Activated CD4-positive, alpha-beta T cell treated with anti-CD3 and anti-CD28 coated beads, Interleukin-10, Interleukin-2, amounts not matched to agents 100 ng/mL and 50 ng/mL, durations not matched to agents 16 hours and 8 hours (primary cell): ENCODE data around the gene CCR6.
"Not testable (repeated sequence)": the region's sequence is repeated elsewhere in the genome, so short reads cannot be mapped to it uniquely, and the experiment has no call there.

ENCODE experiments used
- DNase-seq: peaks from one replicate; pipeline ENCODE4 v3.0.0-alpha.2; 2020

CCR6 gene

DNA sequence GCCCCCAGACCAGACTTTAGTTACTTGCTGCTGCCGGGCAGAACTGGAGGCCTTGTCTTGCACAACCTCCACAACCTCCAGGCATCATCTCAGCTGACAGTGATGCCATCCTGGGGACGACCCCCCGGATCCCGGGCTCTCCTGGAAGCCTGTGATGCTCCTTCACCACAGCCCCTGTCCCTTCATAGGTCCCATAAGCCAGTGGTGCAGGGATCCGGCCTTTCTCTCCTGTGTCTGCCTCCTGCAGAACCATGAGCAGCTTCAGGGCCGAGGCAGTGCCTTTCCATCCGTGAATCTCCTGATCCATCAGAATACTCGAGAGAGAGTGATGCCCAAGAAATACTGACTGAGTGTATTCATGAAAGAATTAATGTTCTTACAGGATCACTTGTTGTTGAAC, 57.2 kb downstream of the CCR6 start:
- not testable (repeated sequence) for DNase-seq

- DNase-seq, result not testable (repeated sequence)
These were observed 58.5 kb downstream of the CCR6 start for GRCh38 chr6:167181351-167181750.

GRCh38 chr6:167182913-167183314, 60.0 kb downstream of the CCR6 start:
- not testable (repeated sequence) for DNase-seq

DNA sequence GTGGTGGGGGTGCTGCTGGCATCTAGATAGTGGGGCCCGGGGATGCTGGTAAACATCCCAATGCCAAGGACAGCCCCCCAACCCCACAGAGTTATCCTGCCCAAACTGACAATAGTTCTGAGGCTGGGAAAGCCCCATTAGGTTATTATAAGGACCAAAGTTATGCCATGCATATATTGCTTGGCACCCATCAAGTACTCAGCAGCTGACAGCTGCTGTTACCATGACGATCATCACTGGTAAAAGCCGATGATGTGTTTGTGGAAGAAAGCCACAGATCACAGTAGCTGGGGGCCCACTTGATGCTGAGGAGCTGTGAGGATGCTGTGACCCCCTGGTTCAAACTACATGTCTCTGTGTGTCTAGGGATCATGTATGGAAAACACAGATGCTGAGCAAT, 62.2 kb downstream of the CCR6 start:
- not testable (repeated sequence) for DNase-seq

GRCh38 chr6:167187275-167187674, 64.4 kb downstream of the CCR6 start:
- DNase-seq, result not testable (repeated sequence)
